HG02981 (cell line): Measurements from ENCODE around the gene CHAMP1.

Experiments
- ATAC-seq: cut with Tn5 transposase; IDR thresholded peaks from one replicate; pipeline ENCODE4 v1.9.1; 2021; ENCODE audit warnings: mild to moderate bottlenecking, moderate library complexity; ENCODE audit not compliant: unreplicated experiment

Gene CHAMP1, protein sequence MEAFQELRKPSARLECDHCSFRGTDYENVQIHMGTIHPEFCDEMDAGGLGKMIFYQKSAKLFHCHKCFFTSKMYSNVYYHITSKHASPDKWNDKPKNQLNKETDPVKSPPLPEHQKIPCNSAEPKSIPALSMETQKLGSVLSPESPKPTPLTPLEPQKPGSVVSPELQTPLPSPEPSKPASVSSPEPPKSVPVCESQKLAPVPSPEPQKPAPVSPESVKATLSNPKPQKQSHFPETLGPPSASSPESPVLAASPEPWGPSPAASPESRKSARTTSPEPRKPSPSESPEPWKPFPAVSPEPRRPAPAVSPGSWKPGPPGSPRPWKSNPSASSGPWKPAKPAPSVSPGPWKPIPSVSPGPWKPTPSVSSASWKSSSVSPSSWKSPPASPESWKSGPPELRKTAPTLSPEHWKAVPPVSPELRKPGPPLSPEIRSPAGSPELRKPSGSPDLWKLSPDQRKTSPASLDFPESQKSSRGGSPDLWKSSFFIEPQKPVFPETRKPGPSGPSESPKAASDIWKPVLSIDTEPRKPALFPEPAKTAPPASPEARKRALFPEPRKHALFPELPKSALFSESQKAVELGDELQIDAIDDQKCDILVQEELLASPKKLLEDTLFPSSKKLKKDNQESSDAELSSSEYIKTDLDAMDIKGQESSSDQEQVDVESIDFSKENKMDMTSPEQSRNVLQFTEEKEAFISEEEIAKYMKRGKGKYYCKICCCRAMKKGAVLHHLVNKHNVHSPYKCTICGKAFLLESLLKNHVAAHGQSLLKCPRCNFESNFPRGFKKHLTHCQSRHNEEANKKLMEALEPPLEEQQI

DNA sequence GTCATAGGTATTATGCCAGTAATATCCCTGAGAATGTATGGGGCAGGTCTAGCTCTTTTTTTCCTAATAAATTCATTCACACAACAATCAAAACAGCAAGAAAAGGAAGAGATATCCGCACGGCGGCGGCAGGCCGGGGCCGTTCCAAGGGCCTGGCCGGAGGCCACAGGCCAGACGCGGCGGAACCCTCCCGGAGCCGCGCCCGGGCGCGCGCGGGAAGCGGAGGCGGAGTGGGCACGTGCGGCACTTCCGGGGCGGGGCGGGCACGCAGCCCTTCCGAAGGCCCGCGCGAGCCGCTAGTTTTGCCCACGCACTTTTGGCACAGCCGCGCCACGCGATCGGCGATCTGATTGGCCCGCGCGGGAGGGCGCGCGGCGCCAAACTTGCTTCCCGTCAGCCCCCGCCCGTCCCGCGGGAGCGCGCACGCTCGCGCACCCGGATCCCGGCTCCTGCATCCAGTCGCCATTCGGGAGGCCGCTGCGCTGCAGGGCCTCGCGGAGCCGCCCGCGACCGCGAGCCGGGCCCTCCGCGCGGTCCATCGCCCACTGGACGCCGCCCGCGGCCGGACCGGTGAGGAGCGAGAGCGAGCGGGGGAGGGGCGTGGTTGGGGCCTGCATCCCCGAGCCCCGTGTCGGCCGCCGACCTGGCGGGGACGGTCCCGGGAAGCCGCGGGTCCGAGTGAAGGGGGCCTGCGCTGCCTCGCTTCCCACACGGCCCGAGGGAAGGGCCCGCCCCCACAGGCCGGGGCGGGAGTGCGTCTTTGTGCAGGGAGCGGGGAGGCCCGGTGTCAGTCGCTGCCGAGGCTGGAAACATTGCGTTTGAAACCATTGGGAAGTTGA, at the start of gene CHAMP1:
Gene CHAMP1, plus strand, starts transcription at position 430 of the 839 bp plus-strand sequence. CDS start 9,340 bp downstream, outside the sequence.
- peak; percentile 76 for ATAC-seq

DNA sequence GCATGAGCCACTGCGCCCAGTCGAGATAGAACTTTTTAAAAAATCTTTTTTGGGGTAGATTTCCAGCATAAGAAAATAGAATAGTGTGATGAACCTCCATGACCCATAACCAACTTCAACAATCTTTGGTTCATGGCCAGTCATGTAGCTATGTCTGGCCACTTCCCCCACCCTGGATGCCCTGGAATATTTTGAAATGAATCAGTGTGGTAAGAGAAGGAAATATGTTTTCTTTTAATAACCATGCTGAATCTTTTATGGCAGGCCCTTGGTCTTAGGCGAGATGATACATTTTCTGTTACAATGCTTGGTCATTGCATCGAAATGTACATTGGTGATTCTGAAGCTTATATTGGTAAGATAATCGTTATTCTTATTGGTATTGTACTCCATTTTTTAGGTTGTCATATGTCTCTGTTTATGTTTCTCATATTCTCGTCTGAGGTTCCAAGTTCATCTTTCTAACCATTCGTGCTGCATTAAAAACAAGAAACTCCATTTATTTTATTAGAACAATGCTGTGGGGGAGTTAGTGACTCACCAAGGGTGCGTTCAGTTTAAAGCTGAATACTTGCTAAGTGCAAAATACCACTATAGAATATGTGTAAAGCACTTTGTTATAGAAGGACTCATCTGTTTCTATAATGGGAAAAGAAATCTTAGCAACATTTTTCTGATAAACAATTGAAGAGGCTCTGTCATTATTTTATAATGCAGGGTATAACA, 49.3 kb upstream of the CHAMP1 start:
- ATAC-seq, result no peak

DNA sequence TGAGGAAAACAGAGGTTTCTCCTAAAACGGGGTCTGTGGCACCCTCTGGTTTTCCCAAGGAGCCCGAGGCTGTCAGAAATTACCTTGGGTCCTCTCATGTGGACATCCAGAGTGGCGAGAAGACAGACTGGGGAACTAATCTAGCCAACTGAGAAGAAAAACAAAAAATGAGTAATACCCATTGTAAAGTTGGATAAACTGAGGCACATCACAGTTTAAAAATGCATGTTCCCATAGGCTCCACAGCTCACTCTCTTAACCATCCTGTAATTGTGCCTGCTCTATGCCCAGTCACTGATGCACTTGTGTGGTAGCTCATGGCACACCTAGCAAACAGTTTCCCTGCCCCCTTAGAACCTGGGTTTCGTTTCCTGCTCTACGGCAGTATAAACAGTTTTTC, 48.1 kb upstream of the CHAMP1 start:
- ATAC-seq, result no peak

DNA sequence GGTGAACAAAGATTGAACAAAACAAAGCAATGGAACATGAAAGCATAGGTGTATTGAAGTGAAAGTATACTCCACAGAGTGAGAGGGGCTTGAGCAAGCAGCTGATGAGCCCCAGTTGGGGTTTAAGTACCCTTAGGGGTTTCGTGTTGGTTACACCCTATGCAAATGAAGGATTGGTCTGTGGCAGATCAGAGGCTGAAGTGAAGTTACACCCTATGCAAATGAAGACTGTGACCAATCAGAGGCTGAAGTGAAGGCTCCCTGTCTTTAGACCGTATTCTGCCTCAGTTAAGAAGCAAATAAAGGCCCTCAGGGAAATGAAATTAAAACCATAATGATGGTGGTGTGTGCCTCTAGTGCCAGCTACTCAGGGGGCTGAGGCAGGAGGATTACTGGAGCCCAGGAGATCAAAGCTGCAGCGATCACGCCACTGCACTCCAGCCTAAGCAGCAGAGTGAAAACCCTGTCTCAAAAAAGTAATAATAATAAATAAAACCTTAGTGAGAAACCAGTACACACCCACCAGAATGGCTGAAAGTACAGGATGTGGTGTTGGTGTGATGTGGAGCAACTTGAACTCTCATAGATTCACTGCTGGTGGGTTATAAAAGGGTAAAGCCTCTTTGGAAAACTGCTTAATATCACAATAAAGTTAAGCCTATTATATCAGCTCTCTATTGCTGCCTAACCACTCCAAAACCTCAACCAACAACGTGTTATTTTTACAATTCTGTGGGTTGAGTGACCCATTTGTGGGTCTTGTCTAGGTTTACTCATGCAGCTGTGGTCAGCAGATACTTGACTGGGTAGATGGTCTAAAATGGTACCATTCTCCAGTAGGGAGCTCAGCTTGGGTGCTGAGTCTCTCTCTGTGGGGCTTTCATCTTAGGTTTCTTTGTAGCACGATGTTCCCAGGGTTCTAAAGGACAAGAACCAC, 45.7 kb upstream of the CHAMP1 start:
- no peak for ATAC-seq

DNA sequence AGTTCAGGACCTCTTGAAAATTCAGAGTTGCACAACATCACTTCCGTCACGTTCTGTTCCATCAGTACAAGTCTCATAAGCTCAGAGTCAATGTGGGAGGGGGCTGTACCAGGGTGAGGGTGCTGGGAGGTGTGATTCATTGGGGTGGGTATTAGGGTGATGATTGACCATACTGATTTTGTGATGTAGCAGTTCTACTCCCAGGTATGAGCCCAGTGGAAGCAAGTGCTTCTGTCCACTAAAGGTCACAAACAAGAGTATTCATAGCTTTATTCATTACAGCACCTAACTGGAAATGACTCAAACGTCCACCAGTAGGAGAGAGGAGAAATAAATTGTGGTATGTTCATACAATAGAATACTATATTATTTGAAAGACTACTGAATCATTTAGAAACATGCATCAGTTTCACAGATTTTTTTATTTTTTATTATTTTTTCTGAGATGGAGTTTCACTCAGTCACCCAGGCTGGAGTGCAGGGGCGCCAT, 45.0 kb upstream of the CHAMP1 start:
- no peak for ATAC-seq

DNA sequence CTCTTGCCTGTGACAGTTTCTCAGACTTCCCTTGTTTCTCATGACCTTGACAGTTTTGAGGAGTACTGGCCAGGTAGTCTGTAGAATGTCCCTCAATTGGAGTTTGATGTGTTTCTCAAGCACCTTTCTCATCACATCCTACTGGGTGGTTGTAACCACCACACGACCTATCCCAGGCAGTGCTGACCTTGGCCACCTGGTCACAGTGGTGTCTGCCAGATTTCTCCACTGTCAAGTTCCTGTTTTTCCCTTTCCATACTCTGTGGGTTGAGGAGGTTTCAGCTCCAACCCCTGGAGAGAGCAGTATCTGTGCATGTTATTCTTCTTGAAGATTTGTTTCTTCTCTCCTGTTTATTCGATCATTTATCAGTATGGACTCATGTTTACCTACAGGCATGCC, 41.3 kb upstream of the CHAMP1 start:
- ATAC-seq, result no peak

DNA sequence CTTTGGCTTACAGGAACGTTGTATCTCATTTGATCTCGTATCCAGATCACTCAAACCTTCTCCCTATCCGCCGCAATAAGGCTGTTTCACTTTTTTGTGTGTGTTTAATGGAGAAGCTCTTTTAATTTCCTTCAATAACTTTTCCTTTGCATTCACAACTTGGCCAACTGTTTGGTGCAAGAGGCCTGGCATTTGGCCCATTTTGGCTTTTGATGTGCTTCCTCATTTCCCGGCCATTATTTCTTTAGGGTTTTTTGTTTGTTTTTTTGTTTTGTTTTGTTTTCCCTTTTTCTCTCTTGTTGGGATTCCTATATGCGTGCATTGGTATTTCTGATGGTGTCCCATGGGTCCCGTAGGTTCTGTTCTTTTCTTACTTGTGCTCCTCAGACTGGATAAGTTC, 39.0 kb upstream of the CHAMP1 start:
- ATAC-seq, result no peak

DNA sequence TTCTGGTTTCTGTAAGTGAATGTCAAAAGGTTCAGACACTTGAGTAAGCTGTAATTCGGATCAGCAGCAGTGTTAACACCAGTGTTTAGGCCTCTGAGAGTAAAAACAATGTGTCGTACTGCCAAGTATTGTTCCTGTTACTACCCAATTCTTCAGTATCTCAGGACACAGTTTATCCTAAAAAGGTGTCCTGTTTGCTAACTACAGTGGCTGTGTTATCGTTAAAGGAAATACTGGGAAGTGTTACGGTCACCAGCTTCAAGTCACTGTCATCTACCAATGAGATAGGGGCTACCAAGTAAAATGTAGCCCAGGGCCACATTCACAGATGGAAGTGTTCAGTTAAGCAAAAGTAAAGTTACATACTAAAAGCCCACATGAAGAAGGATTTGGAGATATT, 35.2 kb upstream of the CHAMP1 start:
- no peak for ATAC-seq

DNA sequence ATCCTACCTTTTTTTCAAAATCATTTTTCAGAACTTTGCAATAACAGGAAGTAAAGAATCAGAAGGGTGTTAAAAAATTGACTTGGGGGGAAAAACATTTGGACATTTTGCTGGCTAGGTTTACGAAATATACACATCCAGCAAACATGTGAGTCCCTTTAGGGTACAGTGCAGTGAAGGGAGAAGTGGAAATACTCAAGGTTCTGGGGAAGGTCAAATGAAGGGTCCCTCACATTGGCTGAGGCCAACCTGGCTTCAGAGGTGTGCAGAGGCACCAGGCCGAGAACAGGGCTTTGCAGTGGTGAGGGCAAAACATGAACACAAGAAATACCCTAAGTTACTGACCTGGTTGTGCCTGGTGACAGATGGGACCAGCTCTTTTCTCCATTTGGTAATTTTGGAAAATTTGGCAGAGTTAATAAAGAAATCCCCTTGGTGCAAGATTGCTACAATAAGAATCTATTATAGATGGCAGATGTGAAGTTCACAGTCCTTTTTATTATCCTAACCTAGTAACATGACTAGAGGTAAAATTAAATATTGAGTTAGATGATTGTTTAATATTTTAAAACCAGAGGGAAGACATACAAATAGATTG, 34.4 kb upstream of the CHAMP1 start:
- ATAC-seq, result no peak

DNA sequence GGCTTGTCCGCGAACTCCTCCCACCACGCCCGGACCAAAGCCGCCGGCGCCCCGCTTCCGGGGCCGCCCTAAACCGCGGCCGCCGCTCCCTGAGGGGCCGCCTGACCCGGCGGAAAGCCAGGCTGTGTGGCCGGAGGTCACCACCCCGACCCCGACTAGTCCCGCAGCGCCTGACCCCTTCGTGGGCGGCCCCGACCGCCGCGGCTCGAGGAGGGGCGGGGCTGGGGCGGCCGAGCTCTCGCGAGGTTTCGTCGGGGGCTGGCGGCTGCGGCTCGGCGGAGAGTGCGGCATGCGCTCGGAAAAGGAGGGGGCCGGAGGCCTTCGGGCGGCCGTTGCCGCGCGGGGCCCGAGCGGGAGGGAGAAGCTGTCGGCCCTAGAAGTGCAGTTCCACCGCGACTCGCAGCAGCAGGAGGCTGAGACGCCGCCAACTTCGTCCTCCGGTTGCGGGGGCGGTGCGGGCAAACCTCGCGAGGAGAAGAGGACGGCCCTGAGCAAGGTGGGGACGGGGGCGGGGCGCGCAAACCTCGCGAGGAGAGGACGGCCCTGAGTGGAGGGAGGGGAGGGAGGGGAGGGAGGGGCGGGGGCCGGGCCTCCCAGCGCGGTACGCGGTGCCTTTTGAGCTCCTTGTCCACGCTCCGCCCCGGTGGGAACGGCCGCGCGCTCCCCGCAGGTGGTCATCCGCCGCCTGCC, 32.8 kb upstream of the CHAMP1 start, which contains the start of gene UPF3A:
Gene UPF3A, plus strand, starts transcription at position 251 of the 690 bp plus-strand sequence. Its CDS starts 39 bp downstream, at position 290.
- peak; percentile 74 for ATAC-seq

DNA sequence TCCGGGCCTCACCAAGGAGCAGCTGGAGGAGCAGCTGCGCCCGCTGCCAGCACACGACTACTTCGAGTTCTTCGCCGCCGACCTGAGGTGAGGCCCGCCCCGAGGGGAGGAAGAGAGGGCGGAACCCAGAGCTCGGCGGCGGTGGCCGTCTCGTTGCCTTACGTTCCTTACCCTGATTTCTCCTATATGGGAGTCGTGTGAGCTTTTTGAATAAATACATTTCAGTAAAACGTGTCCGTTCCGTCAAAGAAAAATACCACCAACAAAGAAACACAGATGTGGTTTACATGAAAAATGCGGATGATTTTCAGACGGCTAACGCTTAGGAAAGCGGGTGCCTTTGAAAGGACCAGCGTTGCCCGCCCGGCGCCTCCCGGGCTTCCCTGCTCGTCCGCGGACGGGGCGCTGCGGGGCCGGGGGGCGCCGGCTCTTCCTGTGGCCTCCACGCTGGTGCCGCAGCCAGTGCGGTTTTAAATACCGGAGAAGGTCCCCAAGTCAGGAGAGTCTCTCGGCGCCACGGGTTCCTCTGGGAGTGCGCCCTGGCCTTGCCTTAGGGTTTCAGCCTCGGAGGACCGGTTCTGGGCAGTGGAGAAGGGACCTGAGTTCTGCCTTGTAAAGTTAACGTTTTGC, 32.1 kb upstream of the CHAMP1 start:
- peak; percentile 48 for ATAC-seq

DNA sequence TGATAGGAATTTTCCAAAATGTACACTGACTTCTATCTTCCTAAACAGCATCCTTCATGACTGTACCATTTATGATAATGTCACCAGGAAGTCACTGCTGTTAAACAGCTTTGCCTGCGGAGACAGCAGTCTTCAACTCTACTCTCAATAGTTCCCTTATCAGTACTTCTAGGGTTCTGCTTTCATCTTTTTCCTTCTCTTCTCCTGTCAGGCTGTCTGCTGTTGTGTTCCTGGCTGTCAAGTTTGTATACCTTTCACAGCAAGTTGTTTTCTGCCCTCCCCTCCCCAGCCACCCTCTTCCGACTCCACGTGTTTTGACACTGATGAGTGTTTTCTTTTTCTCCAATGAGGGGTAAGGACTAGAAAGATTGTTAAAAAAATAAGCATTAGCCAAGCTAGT, 30.7 kb upstream of the CHAMP1 start:
- ATAC-seq, result no peak

DNA sequence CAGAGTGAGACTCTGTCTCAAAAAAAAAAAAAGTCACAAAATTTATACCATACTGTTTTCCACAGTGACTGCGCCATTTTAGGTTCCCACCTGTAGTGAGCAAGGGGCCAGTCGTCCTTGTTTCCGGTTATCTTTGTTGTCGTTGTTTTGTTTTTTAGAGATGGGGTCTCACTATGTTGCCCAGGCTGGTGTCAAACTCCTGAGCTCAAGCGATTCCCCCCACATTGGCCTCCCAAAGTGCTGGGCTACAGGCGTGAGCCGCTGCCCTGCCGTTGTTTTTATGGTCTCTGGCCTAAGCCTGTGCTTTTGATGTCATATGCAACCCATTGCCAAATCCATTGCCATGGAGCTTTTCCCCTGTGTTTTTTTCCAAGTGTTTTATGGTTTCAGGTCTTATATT, 29.6 kb upstream of the CHAMP1 start:
- no peak for ATAC-seq

DNA sequence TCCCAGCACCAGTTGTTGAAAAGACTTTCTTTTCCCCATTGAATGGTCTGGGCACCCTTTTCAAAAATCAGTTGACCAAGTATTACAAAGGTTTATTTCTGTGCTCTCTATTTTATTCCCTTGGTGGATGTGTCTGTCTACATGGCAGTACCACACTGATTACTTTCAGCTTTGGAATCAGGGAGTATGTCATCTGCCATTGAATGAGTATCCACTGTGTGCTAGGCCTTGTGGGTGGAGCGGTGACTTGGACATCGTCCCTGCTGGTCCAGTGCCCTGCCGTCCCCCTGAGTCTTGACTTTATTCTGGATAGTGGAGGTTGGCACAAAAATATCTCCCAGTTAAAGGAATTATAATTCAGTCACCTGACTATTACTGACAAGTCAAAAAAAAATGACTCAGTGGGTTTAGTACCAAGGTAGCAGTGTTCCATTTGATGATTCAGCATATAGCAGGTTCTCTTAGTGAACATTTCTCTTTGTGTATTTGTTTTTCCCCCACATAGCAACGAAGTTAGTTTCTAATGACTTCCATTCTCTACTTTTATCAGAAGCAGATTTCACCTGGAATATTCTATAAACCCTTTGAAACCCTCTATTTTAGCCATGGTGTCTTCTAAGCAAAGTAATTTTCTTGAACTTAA, 29.0 kb upstream of the CHAMP1 start:
- ATAC-seq, result no peak

DNA sequence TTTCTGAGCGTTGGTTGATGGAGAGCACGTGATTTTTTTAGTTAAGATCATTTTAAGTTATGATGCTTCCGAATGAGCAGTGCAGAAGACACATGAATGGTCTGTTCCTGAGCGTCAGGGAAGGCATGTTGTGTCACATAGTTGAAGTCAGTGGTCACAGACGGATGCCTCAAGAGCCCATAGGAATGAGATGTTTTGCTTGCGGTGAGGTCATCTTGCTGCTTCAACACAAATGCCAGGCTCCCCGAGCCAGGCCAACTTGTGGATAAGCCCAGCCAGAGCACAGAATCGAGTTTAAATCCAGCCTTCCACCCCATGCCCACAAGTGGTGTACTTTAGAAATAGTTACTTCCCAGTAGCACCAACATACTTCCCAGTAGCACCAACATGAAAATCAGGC, 27.5 kb upstream of the CHAMP1 start:
- no peak for ATAC-seq

DNA sequence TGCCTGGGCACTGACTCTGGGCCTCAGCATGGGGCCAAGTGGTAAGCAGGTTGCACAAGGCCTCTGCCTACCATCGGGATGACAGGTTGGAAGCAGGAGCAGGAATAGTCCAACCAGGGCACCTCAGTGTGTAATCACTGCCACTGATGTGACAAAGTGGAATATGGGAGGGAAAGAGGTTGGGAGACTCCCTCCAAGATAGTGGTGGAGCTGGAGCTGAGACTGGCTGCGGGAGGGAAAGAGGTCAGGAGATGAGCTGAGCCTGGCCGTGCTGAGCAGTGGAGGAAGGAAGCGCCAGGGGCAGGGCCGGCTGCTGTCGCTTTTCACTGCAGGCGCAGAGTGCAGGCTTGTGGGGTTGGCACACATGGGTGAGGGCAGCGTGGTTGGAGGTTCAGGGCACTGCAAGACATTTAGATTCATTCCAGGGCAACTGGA, 26.1 kb upstream of the CHAMP1 start:
- no peak for ATAC-seq

DNA sequence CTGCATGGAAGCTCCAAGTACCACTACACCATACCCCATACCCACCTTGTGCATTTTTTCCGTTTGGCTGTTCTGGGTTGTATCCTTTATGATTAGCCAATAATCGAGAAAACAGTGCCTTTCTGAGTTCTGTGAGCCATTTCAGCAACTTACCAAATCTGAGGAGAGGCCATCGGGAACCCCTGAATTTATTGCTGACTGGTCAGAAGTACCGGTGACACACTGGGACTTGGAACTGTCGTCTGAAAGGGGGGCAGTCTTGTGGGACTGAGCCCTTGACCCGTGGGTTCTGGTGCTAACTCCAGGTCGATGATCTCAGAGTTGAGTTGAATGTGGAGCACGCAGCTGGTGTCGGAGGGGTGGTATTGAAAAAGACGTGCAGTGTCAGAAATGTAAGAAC, 17.9 kb upstream of the CHAMP1 start:
- no peak for ATAC-seq
